GM21529 (cell line): ENCODE measurements around the gene CYB5RL.
"Not testable (repeated sequence)": the region's sequence is repeated elsewhere in the genome, so short reads cannot be mapped to it uniquely, and the experiment has no call there.

Experiments
- ATAC-seq: cut with Tn5 transposase; IDR thresholded peaks from one replicate; pipeline ENCODE4 v1.9.1; 2021; ENCODE audit not compliant: unreplicated experiment

CYB5RL gene

GRCh38 chr1:54191525-54191924 is 8.3 kb downstream of the CYB5RL start:
- no peak for ATAC-seq

DNA sequence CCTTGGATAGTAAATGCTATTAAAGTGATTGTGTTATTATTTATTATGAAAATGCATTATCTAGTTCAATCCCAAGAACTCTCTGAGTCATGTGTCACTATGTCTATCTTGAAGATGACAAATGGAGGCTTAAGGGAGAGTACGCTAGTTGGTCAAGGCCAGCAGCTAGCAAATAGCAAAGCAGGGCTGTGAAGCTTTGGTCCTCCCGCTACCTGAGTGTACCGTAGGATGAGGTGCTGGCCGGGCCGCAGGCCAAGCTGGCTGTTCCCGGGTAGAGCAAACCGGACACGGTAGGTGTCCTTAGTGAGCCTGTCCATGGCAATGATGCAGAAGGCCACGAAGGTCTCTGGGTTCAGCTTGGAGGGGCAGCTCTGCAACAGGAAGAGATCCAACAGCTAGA is 9.3 kb downstream of the CYB5RL start:
- ATAC-seq, result no peak

DNA sequence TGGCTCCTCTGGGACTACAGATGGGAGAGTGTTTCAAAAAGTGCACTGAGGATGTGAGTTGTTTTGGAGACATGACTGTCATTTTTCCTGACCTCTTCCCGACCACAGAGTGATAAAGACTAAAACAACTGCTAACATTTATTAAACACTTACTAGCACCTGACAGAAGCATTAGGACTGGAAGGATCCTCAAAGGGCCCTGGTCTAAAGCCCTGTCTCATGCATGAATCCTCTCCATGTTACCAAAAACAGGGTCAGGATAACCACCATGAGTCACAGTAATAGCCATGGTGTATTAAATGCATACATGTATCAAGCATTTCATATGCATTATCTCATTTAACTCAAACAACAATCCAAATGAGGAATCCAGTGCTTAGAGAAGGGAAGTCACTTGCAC is 11.5 kb downstream of the CYB5RL start:
- ATAC-seq, result no peak

- no peak for ATAC-seq
These were observed 13.8 kb downstream of the CYB5RL start for GRCh38 chr1:54186056-54186455.

DNA sequence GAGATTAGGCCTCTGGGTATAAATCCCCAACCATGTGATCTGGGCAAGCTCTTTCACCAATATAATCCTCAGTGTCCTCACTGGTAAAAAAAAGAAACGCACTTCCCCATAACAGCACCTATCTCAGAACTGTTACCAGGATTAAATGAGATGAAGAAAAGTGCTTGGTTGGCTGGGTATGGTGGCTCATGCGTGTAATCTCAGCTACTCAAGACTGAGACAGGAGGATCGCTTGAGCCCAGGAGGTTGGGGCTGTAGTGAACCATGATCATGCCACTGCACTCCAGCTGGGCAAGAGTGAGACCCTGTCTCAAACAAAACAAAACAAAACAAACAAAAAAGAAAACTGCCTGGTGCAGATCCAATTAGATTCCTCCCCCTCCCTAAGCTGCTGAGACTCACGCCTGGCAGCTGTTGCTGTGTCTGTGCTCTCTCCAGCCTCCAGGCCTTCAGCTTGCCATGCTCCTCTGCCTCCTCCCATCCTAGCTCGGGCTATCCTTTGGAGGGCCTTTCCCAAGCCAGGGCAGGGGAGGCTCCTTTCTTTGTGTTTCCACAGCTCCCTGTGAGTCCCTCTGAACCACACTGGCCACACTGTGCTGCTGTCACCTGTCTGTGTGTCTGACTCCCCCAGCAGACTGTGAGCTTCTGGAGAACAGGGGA is 19.0 kb downstream of the CYB5RL start:
- no peak for ATAC-seq

- no peak for ATAC-seq
These were observed 21.3 kb downstream of the CYB5RL start for GRCh38 chr1:54178296-54179070.

DNA sequence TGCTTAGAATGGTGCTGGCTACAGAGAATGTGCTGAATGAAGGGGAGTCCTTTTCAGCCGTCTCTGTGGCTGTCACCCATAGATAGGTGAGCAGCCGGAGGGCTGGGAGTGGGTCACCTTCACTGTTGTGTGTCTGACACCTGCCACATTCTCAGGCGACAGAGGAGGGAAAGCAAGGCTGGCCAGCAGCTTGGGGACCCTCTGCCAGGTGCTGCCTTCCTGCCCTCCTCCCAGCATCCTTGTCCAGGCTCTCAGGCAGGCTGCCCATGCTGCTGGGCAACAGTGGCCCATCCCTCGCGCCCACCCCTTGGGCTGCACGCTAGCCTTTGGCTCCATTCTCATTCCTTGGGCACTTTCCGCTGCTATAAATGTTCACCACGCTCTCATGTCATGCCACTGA is 22.1 kb downstream of the CYB5RL start:
- ATAC-seq, result no peak

DNA sequence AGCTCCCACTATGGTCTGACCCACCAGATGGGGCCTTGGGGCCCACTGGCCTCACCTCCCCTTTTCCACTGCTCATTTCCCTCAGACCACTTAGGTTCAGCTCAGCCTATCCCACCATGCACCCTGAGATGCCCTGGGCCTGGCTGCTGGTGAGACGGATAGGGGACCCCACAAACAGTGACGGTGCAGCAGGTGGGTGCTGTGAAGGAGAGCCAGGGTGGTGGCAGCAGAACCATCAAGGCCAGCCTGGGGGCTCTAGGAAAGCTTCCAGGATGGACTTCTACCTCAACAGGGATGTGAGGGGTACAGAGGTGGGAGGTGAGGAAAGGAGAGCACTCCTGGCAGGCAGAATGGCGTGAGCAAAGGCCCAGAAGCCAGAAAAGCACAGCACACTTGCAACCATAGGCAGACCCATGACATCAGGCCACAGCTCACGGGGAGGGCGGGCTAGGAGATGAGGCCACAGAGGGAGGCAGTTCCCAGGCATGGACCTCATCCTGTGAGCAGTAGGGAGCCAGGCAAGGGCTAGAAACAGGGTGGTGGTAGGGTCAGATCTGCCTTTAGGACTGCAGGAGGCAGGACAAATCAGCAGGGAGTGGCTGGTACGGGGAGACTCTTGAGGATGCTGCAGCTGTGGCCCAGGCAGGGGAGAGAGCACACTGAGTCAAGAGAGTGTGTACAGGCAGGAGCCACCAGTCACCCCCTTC is 23.1 kb downstream of the CYB5RL start:
- no peak for ATAC-seq

GRCh38 chr1:54174106-54174505 is 25.7 kb downstream of the CYB5RL start:
- ATAC-seq, result no peak

DNA sequence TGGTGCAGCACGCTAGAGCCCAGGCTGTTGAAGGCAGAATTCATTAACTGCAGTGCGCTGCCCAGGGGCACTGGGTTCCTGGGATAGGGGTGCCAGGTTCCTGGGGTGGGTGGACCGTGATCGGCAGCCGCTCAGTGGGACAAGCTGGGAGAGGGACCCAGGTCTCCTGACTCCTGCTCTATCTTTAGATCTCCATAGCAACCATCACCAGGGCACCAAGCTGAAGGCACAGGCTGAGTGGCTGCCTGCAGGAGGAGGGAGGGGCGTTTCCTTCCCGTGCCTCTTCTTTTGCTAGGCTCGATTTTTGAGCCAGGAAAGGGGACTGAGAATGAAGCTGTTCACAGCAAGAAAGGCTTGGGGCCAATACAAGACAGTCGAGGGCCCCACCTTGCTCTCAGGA is 26.1 kb downstream of the CYB5RL start:
- ATAC-seq, result no peak

DNA sequence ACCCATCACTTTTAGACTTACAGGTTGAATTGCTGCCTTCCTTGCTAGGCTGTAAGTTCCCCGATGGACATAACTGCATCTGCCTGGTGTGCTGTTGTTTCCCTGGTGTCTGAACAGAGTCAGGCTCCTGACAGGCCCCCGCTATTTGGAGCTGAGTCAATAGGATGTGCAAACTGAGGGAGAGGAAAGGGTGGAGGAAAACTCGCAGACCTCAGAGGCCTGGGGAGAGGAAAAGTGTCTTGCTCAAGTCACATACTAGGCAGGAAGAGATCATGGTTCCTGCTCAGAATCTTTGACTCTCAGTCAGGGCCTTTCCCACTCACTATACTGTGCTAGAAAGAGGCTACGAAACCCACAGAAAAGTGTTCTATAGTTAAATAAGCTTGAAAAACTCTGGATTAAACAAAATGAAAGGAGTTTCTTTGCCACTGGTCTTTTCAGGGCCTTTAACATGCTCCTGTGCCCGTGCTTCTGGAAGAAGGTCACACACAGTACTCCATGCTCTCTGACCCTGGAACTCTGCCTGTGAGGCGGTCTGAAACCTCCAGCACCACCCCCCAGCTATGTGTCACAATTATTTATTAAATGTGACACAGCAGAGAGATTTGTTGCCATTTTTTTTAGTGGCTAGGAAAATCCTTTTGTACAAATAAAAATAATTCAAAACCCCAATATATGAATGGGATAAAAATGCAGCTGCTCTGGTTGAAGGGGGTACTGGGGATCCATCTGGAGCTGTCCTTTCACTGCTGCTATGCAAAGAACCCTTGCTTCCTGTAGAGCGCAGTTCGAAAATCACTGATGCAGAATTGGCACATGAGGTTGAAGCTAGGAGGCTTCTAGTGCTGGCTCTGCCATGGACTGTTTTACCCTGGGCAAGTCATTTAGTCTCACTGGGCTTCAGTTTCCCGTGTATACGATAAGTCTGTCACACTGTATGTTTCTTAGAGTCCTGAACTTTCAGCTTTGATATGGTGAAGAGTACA is 26.9 kb downstream of the CYB5RL start:
- no peak for ATAC-seq

- ATAC-seq, result no peak
These were observed 28.2 kb downstream of the CYB5RL start for GRCh38 chr1:54171606-54172005.

DNA sequence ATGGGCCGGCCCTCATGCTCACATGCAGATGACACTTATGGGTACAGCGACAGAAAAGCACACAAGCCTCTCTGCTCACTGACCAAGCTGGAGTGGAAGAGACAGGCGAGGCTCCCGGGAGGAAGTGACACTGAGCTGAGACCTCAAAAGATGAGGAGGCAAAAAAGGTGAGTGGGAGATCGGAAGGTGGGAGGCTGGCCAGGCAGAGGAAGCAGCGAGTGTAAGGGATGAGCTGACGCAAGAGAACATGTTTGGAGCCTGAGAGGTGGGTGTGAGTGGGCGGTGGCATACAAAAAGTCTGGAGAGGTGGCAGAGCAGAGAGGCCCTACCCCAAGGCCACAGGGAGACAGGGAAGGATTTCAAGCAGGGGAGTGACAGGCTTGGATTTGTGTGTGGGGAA is 28.8 kb downstream of the CYB5RL start:
- no peak for ATAC-seq

DNA sequence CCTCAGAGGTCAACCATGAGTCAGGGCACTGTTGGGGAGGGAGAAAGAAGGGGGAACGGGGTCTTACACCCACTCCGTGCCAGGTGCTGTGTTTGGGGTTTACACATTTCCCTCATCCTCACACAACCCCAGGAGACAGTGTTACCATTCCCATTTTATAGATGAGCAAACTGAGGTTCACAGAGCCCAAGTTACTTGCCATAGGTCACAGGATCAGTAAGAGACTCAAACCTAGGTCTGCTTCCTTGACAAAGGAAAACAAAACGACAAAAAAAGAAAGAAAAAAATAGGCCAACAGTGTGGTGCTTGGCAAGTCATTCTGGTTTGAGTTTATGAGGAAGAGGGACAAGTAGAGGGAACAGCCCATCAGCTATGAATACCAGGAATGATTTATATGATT is 30.8 kb downstream of the CYB5RL start:
- ATAC-seq, result no peak

GRCh38 chr1:54168206-54168965 is 31.4 kb downstream of the CYB5RL start:
- no peak for ATAC-seq

DNA sequence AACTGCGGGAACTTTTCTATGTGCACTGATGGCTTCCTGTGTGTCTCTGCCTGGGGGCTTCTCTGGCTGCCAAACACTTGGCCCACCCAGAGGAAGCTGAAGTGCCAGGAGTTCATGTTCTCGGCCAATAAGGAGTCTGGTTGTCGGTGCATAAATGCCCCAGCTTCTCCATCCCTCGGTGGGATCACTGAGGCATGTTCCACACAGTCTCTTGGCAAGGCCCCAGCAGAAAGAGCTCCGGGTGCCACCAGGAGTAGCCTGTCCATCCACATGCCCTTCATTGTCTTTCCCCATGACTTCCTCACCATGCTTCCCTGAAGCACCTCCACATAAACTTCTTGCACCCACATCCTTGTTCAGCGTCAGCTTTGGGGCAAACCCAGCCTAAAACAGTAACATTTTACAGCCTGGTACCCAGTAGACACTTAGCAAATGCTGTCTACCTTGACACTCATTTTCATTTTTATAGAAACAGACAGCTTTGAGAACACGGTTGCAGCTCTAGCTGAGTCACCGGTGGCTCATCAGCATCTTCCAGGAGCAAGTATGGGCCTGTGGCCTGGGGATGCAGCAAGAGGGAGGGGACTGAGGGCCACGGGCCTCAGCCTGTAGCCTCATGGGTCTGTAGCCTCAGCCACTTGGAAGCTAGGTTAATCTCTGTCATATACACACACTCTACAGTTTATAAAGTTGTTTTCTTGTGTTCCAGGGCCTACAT is 32.2 kb downstream of the CYB5RL start:
- no peak for ATAC-seq

- not testable (repeated sequence) for ATAC-seq
These were observed 33.5 kb downstream of the CYB5RL start for GRCh38 chr1:54166357-54166756.

DNA sequence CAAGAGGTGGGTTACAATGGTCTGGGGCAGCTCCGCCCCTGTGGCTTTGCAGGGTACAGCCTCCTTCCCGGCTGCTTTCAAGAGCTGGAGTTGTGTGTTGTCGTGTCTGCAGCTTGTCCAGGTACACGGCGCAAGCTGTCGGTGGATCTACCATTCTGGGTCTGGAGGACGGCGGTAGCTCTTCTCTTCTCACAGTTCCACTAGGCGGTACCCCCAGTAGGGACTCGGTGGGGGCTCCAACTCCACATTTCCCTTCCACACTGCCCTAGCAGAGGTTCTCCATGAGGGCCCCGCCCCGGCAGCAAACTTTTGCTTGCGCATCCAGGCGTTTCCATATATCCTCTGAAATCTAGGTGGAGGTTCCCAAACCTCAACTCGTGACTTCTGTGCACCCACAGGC is 34.7 kb downstream of the CYB5RL start:
- no peak for ATAC-seq

- ATAC-seq, result no peak
These were observed 36.3 kb downstream of the CYB5RL start for GRCh38 chr1:54163573-54163972.

DNA sequence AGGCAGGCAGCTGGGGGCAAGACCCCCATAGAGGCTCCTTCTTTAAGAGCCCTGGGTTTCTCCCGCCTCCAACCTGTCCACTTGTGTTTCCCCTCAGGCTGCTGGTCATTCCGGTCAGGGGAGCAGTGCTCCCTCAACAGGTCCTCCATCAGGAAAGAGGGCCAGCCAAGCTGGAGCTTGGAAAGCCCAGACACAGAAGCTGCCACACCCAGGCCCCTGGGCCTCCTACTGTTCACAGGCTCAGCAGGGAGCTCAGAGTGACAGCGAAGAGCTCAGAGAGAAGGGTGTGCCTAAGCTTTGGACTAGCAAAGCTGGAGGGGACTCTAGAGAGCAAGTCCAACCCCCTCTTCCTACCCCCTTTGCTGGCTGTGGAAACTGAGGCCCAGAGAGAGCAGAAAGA is 36.8 kb downstream of the CYB5RL start:
- no peak for ATAC-seq
